Left renal cortex interstitium (tissue), 4 donors: Measurements from ENCODE around the gene KCNQ5. TPM values are rescaled to one million over a fixed set of nuclear protein-coding genes. Genes with fewer than 3 reads are reported as not detected.

Experiments
- DNase-seq, 4 donors: peaks; one replicate each; pipeline ENCODE4 v3.0.0-alpha.2; 2013; ENCODE audit warnings: low read depth in 4 of 4, low spot score in 2 of 4, missing footprints in 1 of 4
- polyA plus RNA-seq, 4 donors: library from polyadenylated mRNA; unstranded; fragments of 120-200 nt; gene quantifications; one replicate each; pipeline ENCODE4 v1.2.1, GENCODE V29; 2013; ENCODE audit not compliant: insufficient read length in 4 of 4

Gene KCNQ5
- polyA plus RNA-seq, 4 donors, result 0.14 to 0.59 (median 0.25) TPM

- DNase-seq, result no peak
Observed at GRCh38 chr6:72828904-72829303, 207.0 kb downstream of the KCNQ5 start.

GRCh38 chr6:72832271-72832670 is 210.4 kb downstream of the KCNQ5 start:
- no peak for DNase-seq

- DNase-seq, result no peak
Observed at GRCh38 chr6:72835749-72836148, 213.9 kb downstream of the KCNQ5 start.

- no peak for DNase-seq
Observed at GRCh38 chr6:72836971-72837370, 215.1 kb downstream of the KCNQ5 start.

GRCh38 chr6:72841195-72841594 is 219.3 kb downstream of the KCNQ5 start:
- no peak for DNase-seq

GRCh38 chr6:72842140-72842539 is 220.3 kb downstream of the KCNQ5 start:
- DNase-seq, result no peak

- no peak for DNase-seq
Observed at GRCh38 chr6:72844614-72845013, 222.8 kb downstream of the KCNQ5 start.

GRCh38 chr6:72849346-72849745 is 227.5 kb downstream of the KCNQ5 start:
- no peak for DNase-seq

GRCh38 chr6:72850040-72850439 is 228.2 kb downstream of the KCNQ5 start:
- DNase-seq, result no peak

GRCh38 chr6:72850469-72850868 is 228.6 kb downstream of the KCNQ5 start:
- DNase-seq, result no peak

GRCh38 chr6:72855471-72855870 is 233.6 kb downstream of the KCNQ5 start:
- no peak for DNase-seq

- DNase-seq, result no peak
Observed at GRCh38 chr6:72856801-72857200, 234.9 kb downstream of the KCNQ5 start.

GRCh38 chr6:72857791-72858585 is 236.1 kb downstream of the KCNQ5 start:
- no peak for DNase-seq

GRCh38 chr6:72861059-72861458 is 239.2 kb downstream of the KCNQ5 start:
- DNase-seq, result no peak

GRCh38 chr6:72861935-72862432 is 240.1 kb downstream of the KCNQ5 start:
- no peak for DNase-seq

- DNase-seq, result no peak
Observed at GRCh38 chr6:72863131-72863530, 241.3 kb downstream of the KCNQ5 start.

- no peak for DNase-seq
Observed at GRCh38 chr6:72864236-72864635, 242.4 kb downstream of the KCNQ5 start.

GRCh38 chr6:72864799-72865198 is 242.9 kb downstream of the KCNQ5 start:
- no peak for DNase-seq

- DNase-seq, result no peak
Observed at GRCh38 chr6:72865467-72865866, 243.6 kb downstream of the KCNQ5 start.

- DNase-seq, result no peak
Observed at GRCh38 chr6:72869621-72870020, 247.8 kb downstream of the KCNQ5 start.

GRCh38 chr6:72873433-72873832 is 251.6 kb downstream of the KCNQ5 start:
- DNase-seq, result no peak

GRCh38 chr6:72876256-72876655 is 254.4 kb downstream of the KCNQ5 start:
- no peak for DNase-seq

- no peak for DNase-seq
Observed at GRCh38 chr6:72886170-72886569, 264.3 kb downstream of the KCNQ5 start.
